ENCODE results near the gene RABGEF1. TPM values are rescaled to one million over a fixed set of nuclear protein-coding genes. Genes with fewer than 3 reads are reported as not detected.
"Not testable (repeated sequence)": the region's sequence is repeated elsewhere in the genome, so short reads cannot be mapped to it uniquely, and the experiment has no call there.

RABGEF1 gene
- total RNA-seq, 4 donors from 2014 or later, result 31.0 to 55.1 (median 47.9) TPM

GRCh38 chr7:66713687-66714086 lies 26.8 kb upstream of the RABGEF1 start:
- no peak for DNase-seq
- H3K27me3 ChIP-seq, result no peaks in the 10 kb centered on the region
- H3K4me1 ChIP-seq, result no peaks in the 10 kb centered on the region
- TF ChIP-seq CTCF (IDR thresholded peaks at IDR 0.05), result no peak
- no peak for TF ChIP-seq POLR2A (IDR thresholded peaks at IDR 0.05)
- no peak overlapping the region for H3K4me3 ChIP-seq (replicated peaks in 1 of 3)
- no peak overlapping the region for H3K27ac ChIP-seq
- WGBS, 2 donors, result 100% methylated on average over 1 of the region's 1 CpG
- intact Hi-C loops (cut with DNase I), result no loop called here
- no peaks in the 10 kb centered on the region for H3K36me3 ChIP-seq
- H3K9me3 ChIP-seq, result no peaks in the 10 kb centered on the region

DNA sequence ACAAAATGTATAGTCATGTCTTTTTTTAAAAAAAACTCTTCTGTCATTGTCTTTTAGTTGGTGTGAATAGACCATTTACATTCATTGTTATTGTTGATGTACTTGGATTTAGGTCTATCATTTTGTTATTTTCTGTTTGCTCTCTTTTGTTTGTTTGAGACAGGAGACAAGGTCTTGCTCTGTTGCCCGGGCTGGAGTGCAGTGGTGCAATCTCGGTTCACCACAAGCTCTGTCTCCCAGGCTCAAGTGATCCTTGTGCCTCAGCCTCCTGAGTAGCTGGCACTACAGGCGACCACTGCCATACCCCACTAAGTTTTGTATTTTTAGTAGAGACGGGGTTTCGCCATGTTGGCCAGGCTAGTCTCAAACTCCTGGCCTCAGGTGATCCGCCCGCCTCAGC lies 23.9 kb upstream of the RABGEF1 start:
- H3K27me3 ChIP-seq; H3K4me1 ChIP-seq; H3K4me3 ChIP-seq (replicated peaks in 1 of 3); DNase-seq; H3K36me3 ChIP-seq; H3K9me3 ChIP-seq; H3K27ac ChIP-seq; intact Hi-C loops (cut with DNase I): not testable (repeated sequence)
- 90 to 92% methylated on average over 7 of the region's 7 CpGs for WGBS, 2 donors

GRCh38 chr7:66720561-66720960 lies 20.0 kb upstream of the RABGEF1 start:
- H3K36me3 ChIP-seq, result no peaks in the 10 kb centered on the region
- H3K27ac ChIP-seq, result no peak overlapping the region
- 88 to 94% methylated on average over 1 of the region's 1 CpG for WGBS, 2 donors
- H3K4me1 ChIP-seq, result no peaks in the 10 kb centered on the region
- DNase-seq, result no peak
- TF ChIP-seq CTCF (IDR thresholded peaks at IDR 0.05) (no peak), POLR2A (IDR thresholded peaks at IDR 0.05) (no peak)
- no peak overlapping the region for H3K4me3 ChIP-seq (replicated peaks in 1 of 3)
- no peaks in the 10 kb centered on the region for H3K9me3 ChIP-seq
- no peaks in the 10 kb centered on the region for H3K27me3 ChIP-seq
- intact Hi-C loops (cut with DNase I), result no loop called here

DNA sequence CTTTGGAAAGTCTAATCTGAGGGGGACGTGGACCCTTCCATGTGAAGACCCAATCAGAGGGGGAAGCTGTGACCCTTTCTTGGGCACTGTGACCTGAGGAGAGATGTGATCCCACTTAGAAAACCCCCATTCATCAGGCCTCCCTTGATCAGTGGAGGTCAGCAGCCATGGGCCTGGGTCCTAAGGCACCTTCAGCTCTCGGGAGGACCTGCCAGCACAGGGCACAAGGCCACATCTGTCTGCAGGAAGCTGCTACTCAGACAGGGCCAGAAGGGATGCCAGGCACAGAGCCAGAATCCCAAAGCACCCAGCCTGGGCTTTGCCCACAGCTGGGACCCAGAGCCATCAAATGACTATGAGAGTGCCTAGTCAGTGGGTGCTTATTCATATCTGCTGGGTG lies 14.7 kb upstream of the RABGEF1 start:
- Histone ChIP-seq H3K36me3 (no peaks in the 10 kb centered on the region), H3K27ac (no peak overlapping the region), H3K9me3 (no peaks in the 10 kb centered on the region), H3K4me3 (replicated peaks in 1 of 3) (no peak overlapping the region), H3K4me1 (no peaks in the 10 kb centered on the region), H3K27me3 (no peaks in the 10 kb centered on the region)
- intact Hi-C loops (cut with DNase I), result no loop called here
- TF ChIP-seq CTCF (IDR thresholded peaks at IDR 0.05) (no peak), POLR2A (IDR thresholded peaks at IDR 0.05) (no peak)
- 96 to 100% methylated on average over 2 of the region's 2 CpGs for WGBS, 2 donors
- no peak for DNase-seq

DNA sequence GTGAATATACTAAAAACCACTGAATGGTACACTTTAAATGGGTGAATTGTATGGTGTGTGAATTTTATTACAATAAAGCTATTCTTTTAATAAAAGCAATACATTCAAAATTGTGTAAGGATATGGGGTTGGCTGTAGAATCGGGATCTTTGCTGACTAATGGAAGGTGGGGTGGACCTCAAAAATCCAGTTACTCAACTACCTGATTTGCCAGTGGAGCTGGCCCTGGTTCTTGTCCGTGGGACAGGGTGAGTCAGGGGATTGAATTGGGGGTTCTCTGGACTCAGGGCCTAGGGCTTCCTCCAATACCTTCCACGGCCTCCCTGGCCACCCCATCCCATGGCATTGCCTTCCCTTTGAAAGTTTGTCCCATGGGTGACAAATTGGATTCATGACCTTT lies 13.5 kb upstream of the RABGEF1 start:
- intact Hi-C loops (cut with DNase I), result no loop called here
- 87 to 98% methylated on average over 3 of the region's 3 CpGs for WGBS, 2 donors
- DNase-seq, result no peak
- Histone ChIP-seq H3K27me3 (no peaks in the 10 kb centered on the region), H3K36me3 (no peaks in the 10 kb centered on the region), H3K4me3 (replicated peaks in 1 of 3) (no peak overlapping the region), H3K9me3 (no peaks in the 10 kb centered on the region), H3K4me1 (no peaks in the 10 kb centered on the region), H3K27ac (no peak overlapping the region)
- TF ChIP-seq CTCF (IDR thresholded peaks at IDR 0.05), result no peak
- TF ChIP-seq POLR2A (IDR thresholded peaks at IDR 0.05), result no peak

DNA sequence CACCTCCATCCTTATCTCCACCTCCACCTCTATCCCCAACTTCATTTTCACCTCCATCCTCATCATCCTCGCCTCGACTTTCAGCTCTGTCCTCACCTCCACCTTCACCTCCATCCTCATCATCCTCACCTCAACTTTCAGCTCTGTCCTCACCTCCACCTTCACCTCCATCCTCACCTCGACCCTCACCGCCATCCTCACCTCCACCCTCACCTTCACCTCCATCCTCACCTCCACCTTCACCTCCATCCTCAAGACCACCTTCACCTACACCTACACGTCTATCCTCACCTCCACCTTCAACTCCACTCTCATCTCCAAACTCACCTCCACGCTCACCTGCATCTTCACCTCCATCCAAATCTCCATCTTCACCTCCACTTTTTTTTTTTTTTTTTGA lies 12.0 kb upstream of the RABGEF1 start:
- TF ChIP-seq CTCF (IDR thresholded peaks at IDR 0.05), result no peak
- TF ChIP-seq POLR2A (IDR thresholded peaks at IDR 0.05), result no peak
- Histone ChIP-seq H3K27ac (no peak overlapping the region), H3K4me3 (replicated peaks in 1 of 3) (no peak overlapping the region), H3K4me1 (no peaks in the 10 kb centered on the region), H3K27me3 (no peaks in the 10 kb centered on the region), H3K9me3 (no peaks in the 10 kb centered on the region), H3K36me3 (no peaks in the 10 kb centered on the region)
- intact Hi-C loops (cut with DNase I), result no loop called here
- no peak for DNase-seq
- WGBS, 2 donors, result 90 to 93% methylated on average over 6 of the region's 6 CpGs
